Superior temporal gyrus (tissue), 1 donor: ENCODE measurements around the gene VAPA.
"Not testable (repeated sequence)": the region's sequence is repeated elsewhere in the genome, so short reads cannot be mapped to it uniquely, and the experiment has no call there.

Experiments used
- DNase-seq: peaks from one replicate; pipeline ENCODE4 v3.0.0-alpha.2; 2016; ENCODE audit errors: extremely low spot score

VAPA gene

DNA sequence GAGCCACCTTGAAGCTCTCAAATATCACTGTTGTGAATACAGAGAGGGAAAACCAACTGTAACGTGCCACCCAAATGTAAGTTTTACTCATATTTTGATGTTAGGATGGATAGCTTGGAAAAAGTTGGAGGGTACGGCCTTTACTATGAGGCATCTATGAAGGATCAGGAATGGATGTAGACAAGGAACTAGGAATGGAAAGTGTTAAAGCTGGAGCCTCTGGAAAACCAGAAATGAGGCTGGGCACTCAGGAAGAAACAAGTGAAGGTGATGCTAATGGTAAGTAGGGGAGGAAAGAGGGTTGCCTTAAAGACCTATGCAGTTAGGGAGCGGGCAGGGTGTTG, 27.8 kb upstream of the VAPA start:
- DNase-seq: no peak

DNA sequence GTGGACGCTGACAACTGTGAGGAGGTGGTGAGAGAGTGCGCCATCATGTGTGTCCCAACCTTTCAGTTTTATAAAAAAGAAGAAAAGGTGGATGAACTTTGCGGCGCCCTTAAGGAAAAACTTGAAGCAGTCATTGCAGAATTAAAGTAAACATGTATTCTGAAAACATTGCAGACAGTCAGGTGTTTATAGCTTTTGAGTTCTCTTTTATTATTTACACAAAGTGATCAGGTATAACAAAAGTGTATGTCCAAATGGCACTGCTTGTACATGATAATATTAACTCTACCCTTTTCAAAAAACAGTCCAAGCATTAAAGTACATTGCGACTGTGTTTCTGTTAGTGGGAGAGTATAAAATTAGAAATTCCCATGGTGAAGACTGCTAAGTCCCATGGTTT, 25.8 kb upstream of the VAPA start:
- DNase-seq: no peak

DNA sequence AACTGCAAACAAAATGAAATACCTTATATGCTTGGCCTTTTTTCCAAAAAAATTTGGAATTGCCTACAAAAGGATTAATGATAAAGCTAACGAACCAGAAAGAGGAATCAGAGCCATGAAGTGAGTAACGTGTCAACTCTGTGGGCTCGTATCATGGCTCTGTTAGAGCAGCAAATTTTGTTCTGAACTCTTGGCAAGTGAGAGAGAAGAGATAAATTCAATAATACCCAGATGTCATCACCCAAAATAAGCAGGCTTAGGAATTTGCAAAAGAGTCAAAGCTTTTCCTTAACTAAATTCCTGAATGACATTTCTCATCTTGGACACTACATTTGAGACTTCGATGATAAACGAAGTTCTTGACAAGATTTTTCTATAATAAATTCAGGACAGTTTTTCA, 23.6 kb upstream of the VAPA start:
- DNase-seq: no peak

DNA sequence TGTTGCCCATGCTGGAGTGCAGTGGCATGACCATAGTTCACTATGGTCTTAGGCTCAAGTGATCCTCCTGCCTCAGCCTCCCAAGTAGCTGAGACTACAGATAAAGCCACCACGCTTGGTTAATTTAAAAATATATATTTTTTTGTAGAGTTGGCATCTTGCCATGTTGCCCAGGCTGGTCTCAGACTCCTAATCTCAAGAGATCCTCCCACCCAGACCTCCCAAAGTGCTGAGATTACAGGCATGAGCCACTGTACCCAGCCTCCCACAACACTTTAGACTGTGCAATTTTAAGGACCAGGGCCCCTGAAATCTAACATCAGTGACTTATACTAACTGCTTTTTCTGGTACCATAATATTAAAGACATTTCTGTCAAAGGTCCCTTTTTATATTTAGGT, 22.9 kb upstream of the VAPA start:
- no peak for DNase-seq

DNA sequence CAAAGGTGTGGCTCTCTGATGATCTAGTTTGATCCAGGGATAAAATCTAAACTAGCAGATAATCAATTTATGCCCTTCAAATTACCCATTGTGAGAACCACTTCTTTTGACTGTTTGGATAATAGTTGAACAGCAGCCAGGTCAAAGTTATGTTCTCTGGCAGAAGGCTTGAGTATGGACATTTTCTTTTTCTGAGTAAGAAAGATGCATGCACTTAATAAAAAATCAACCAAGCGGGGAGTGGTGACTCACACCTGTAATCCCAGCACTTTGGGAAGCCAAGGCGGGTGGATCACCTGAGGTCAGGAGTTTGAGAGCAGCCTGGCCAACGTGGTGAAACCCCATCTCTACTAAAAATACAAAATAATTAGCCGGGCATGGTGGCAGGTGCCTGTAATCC, 22.3 kb upstream of the VAPA start:
- not testable (repeated sequence) for DNase-seq

DNA sequence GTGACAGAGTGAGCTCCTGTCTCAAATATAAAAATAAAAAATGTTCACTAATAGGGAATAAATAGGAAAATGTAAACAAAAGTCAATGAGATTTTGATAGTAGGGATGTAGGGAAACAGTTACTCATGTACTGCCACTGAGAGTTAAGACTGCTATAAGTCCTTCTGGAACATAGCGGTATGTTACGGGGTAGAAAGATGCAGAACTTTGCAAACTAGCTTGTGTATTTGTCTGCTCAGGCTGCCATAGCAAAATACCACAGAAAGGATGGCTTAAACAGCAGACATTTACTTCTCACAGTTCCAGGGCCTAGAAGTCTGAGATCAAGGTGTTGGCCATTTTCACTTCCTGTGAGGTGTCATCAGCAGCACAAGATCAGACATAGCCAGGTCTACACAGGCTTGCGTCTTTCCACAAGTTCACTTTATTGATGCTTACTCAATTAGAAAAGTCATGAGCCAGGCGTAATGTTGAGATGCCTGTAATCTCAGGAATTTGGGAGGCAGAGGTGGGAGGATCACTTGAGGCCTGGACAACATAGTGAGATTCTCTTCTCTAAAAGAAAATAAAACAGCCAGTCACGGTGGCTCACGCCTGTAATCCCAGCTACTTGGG, 19.3 kb upstream of the VAPA start:
- no peak for DNase-seq

DNA sequence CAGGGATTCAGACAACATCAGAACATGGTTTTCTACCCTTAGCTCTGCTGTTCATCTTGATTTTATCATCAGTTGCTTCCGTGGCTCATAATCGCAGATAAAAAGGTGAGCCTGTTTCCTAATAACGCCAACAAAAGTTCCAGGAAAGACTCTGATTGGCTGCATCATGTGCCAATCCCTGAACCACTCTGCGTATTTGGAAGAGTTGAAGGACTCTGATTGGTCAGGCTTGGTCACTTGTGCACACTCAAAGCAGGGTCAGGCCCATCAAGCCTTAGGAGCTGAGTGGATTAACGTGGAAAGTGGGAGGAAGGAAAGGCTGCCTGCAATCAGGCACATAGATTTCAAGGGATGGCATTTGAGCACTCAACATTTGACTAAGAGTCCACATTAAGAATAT, 16.7 kb upstream of the VAPA start:
- no peak for DNase-seq

DNA sequence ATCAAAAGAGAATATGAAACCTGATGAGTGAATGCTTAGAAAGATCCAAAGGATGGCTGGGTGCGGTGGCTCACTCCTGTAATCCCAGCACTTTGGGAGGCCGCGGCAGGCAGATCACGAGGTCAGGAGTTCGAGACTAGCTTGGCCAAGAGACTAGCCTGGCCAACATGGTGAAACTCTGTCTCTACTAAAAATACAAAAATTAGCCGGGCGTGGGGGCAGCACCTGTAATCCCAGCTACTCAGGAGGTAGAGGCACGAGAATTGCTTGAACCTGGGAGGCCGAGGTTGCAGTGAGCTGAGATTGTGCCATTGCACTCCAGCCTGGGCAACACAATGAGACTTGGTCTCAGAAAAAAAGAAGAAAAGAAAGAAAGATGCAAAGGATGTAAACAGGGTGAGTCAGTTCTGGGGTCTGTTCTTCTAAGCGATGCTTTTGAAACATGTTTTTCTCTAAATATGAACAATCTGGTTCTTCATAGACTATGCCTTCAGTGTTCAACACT, 16.0 kb upstream of the VAPA start:
- not testable (repeated sequence) for DNase-seq

DNA sequence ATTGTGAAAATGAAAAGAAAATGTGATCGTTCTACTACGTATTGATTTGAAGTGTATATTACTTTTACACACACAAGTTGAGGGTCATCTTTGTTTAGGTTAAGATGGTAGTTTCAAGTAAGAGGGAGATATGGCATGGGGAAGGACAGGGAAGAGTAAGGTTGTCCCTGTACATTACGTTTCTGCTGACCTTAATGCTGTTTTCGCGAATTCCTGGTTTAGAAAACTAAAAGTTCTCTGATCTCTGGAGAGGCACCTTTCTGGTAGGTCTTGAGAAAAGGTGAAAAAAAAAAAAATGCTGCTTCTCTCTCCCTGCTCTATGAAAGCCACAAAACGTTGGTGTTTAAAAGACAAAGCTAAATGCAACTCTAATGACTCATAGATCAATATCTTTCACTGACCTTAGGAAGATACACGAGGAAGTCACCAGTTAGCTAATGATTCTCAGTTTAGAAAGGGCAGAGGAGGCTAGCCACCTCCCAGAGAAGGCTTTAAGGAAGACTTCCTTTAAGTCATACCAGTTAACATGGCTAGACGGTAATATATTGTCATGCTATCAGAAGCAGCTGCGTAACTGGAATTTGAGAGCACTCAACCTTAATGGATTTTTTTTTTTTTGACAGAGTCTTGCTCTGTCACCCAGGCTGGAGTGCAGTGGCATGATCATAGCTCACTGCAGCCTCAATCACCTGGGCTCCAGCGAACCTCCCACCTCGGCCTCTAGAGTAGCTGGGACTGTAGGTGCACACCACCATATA, 14.8 kb upstream of the VAPA start:
- DNase-seq: no peak

DNA sequence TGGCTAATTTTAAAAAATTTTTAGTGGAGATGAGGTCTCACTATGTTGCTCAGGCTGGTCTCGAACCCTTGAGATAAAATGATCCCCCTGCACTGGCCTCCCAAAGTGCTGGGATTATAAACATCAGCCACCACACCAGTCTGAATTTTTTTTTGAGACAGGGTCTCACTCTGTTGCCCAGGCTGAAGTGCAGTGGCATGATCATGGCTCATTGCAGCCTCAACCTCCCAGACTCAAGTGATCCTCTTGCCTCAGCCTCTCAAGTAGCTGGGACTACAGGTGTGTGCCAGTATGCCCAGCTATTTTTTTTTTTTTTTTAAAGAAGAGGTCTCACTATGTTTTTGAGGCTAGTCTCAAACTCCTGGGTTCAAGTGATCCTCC, 14.3 kb upstream of the VAPA start:
- not testable (repeated sequence) for DNase-seq

DNA sequence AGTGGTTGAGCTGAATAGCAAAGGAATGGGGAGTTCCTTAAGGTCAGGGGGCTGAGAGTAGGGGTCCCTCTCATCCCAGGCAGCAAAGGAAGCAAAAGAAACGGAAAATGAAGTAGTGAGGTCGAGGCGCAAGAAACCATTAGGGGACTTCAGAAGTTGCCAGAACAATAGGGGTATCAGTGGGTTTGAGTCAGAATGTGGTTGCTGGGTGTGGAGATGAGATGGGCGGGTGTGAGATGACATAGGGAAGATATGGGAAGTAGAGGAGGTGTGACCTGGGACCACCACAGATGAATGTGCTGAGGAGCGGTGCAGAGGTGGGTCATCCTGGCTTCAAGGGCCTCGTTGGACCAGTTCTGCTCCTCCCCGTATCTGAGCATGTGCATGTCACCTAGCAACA, 13.1 kb upstream of the VAPA start:
- no peak for DNase-seq

DNA sequence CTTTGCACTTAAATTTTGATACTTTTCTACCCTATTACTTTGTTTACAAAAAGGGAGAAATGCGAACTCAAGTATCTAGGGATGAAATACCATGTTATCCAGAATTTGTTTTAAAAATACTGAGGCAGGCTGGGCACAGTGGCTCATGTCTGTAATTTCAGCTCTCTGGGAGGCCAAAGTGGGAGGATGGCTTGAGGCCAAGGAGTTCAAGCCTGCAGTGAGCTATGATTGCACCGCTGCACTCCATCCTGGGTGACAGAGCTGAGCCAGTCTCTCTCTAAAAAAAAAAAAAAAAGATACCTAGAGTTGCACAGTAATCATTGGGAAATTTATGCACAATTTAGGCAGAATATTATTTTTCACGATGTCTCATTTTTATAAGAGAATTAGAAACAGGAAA, 12.4 kb upstream of the VAPA start:
- no peak for DNase-seq

DNA sequence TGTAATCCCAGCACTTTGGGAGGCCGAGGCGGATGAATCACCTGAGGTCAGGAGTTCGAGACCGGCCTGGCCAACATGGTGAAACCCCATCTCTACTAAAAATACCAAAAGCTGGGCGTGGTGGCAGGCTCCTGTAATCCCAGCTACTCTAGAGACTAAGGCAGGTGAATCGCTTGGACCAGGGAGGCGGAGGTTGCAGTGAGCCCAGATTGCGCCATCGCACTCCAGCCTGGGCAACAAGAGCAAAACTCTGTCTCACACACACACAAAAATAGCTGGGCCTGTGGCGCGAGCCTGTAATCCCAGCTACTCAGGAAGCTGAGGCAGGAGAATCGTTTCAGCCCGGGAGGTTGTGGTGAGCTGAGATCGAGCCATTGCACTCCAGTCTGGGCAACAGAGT, 11.6 kb upstream of the VAPA start:
- not testable (repeated sequence) for DNase-seq

DNA sequence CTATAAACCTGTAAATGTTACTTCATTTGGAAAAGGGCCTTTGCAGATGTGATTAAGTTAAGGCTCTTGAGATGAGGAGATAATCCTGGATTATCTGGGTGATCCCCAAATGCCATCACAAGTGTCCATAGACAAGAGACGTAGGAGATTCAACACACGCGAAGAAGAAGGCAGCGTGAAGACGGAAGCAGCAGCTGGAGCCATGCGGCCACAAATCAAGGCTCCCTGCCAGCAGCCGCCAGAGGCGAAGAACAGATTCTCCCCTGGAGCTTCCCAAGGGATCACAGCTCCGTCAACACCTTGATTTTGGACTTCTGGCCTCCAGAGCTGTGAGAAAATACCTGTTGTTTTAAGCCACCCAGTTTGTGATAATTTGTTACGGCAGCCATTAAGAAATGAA, 11.0 kb upstream of the VAPA start:
- DNase-seq: no peak

DNA sequence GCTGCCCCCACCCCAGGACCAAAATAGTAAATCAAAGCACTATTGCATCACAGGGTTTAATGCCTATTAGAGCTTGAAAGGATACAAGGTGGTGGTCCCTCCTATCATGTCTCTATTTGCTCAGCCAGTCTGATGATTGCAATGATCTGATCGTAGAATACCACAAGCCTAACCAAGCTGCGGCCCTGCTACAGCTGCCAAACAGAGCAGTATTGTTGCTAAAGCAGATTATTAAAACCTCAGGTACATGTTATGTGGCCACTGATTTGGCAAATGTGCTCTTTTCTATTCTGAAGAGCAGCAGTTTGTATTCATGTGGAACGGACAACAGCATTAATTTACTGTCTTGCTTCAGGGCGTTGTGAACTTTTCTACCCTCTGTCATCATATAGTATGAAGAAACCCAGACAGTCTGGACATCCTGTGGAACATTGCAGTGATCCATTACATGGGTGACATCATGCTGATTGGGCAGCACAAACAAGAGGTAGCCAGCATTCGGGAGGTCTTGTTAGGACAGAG, 8.4 kb upstream of the VAPA start:
- no peak for DNase-seq

DNA sequence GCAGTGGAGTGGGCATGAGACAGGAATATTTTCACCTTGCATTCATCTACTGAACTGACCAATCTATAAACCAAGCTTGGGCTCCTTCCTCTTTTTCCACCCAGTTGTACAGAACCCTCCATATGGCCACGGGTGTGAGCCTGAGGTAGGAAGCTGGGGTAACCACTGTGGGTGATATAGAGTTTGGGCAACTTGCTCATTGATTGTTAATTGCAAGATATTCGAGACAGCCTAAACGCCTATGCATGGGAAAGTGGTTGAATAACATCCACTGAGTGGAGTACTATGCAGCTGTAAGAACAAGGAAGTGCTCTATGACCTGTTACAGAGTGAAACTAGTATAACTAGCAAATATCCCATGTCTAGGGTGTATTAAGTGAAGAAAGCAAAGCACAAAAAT, 7.3 kb upstream of the VAPA start:
- no peak for DNase-seq

DNA sequence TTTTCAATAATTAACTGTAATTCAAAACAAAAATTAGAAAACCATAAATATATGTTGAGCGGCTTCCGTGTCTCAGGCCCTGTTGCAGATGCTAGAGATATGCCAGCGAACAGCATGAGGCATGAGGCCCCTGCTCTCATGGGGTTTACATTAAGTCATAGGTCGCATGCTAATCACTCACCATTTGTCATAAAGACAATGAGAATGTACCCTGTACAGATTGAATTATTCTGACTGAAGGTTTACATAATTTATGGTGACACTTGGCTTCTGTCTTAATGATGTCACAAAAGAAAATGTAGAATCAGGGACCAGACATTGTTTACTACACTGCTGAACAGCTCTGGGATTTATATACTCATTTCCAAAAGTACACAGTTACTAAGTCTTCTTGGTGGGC, 5.9 kb upstream of the VAPA start:
- DNase-seq: no peak

DNA sequence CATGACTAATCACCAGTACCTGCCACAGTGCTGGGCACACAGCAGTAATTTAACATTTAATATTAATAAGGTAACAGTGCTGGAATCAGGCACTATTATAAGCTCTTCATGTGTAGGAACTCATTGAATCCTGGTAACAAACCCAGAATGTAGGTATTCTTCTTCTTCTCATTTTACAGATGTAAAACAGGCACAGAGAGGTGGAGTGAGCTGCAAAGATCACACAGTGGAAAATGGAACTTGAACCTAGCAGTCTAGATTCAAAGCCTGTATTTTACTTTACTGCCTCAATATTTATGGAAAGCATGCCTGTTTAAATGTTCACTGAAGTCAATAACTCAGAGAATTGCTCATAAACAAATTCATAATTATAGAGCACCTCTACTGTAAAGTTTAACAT, 3.7 kb upstream of the VAPA start:
- no peak for DNase-seq

DNA sequence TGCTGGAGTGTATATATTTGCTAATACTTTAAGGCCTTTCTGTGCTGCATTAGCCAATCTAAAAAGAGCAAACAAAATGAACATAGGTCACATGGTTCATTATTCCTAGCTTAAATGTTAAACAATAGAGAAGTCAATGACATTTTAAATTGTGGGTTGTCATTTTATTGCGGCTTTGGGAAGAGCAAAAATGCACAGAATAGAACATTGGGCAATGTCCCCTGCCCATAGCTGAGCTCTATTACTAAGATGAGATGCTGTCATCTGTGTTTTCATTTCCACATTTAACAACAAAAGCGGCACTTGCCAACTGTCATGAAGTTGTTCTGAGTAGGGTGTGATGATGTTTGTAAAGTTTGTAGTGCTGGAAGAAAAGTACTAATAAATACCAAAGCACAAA, 3.2 kb upstream of the VAPA start:
- DNase-seq: no peak

DNA sequence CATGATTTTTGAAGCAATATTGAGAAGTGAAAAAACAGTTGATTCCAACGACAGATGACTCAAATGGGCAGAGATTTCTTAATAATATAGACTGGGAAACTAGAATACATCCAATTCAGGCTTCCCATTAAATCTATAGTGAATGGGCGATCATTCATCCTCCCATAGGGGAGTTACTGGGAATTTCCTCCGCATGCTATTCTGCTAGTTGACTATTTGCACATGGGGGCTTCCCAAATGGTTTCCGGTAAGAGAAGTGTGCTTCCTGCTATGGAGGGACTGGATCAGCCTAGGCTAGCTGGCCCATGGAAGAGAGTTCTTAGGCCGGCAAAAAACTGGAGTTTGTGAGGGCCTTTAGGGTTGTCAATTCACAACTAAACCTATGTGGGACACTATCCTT, 2.6 kb upstream of the VAPA start:
- DNase-seq: no peak

DNA sequence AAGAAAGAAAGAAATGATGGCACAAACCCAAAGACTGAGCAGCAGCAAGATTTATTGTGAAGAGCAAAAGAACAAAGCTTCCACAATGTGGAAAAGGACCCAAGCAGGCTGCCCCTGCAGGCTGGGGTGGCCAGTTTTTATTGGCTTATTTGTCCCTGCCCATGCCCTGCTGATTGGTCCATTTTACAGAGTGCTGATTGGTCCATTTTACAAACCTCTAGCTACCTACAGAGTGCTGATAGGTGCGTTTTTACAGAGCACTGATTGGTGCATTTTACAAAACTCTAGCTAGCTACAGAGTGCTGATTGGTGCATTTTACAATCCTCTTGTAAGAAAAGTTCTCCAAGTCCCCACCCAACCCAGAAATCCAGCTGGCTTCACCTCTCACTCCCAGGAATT, 1.5 kb upstream of the VAPA start:
- not testable (repeated sequence) for DNase-seq

DNA sequence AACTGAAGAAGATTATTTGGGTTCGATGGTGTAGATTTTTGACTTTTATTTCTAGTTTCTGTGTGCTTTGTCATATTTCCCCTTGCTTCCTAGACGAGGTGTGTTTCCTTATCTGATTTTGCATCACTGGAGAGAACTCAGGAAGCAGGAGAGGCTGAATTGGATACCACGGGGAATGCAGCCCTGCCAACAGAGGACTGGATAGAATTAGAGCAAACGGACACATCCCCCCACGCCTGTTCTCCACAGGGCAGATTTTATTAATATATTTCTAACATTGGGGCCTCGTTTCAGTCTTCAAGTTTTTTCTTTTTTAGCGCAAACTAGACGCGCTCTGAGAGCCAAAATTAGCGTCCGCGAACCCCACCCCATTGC, 678 bp upstream of the VAPA start:
- DNase-seq: no peak

DNA sequence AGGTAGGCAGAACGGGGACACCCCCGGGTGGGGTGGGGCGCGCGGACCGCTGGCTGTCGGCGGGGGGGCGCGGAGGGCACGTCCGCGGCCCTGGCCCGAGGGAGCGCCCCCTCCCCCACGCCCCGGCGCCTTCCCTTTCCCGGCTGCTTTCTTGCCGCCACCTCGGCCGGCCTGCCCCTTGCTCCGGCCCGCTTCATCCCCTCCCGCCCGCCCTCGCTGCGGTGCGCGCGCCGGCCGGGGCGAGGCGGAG, 443 bp downstream of the VAPA start:
- DNase-seq: no peak
